ENCODE data around the gene PREX1. TPM values are rescaled to one million over a fixed set of nuclear protein-coding genes. Genes with fewer than 3 reads are reported as not detected.

PREX1 gene
- total and polyA plus RNA-seq, 2 experiments from 2014 or later: 2.4 to 10.3 TPM

DNA sequence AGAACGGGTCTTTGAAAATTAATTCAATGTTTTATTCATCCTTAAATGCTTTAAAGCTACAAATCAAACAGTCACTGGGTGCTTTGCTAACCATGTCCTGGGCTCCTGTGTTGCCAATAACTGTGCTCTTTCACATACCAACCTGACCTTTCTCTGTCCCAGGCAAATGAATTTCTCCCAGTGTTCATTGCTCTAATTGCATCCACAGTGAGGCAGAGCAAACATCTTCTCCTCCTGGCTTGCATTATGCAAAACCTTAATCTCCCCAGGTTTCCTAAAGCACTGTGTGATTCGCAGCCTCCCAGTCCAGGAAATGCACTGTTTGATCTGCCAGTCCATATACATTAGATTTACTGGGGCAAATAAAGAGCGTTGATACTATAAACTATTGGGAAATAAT, 219.0 kb downstream of the PREX1 start:
- H3K36me3 Mint-ChIP-seq (ENCODE audit: low read depth): no peaks in the 10 kb centered on the region; the same call in 2 of the 3 replicates
- Histone ChIP-seq H3F3A (replicated peaks; ENCODE audit: low read depth) (no peaks in the 10 kb centered on the region), H4K20me1 (replicated peaks; ENCODE audit: insufficient read depth) (no peaks in the 10 kb centered on the region), H3K9me2 (ENCODE audit: insufficient read depth) (no peaks in the 10 kb centered on the region), H3K4me2 (no peak overlapping the region), H3K4me3 (no peak overlapping the region), H3K36me3 (ENCODE audit: insufficient read depth) (no peaks in the 10 kb centered on the region), H3K79me2 (replicated peaks; ENCODE audit: insufficient read depth) (no peaks in the 10 kb centered on the region), H3K27me3 (ENCODE audit: insufficient read depth) (no peaks in the 10 kb centered on the region), H3K27ac (ENCODE audit: low read depth) (no peak overlapping the region), H3K4me1 (ENCODE audit: insufficient read depth) (no peaks in the 10 kb centered on the region), H2AFZ (no peak overlapping the region)
- TF ChIP-seq, protein P1, sequence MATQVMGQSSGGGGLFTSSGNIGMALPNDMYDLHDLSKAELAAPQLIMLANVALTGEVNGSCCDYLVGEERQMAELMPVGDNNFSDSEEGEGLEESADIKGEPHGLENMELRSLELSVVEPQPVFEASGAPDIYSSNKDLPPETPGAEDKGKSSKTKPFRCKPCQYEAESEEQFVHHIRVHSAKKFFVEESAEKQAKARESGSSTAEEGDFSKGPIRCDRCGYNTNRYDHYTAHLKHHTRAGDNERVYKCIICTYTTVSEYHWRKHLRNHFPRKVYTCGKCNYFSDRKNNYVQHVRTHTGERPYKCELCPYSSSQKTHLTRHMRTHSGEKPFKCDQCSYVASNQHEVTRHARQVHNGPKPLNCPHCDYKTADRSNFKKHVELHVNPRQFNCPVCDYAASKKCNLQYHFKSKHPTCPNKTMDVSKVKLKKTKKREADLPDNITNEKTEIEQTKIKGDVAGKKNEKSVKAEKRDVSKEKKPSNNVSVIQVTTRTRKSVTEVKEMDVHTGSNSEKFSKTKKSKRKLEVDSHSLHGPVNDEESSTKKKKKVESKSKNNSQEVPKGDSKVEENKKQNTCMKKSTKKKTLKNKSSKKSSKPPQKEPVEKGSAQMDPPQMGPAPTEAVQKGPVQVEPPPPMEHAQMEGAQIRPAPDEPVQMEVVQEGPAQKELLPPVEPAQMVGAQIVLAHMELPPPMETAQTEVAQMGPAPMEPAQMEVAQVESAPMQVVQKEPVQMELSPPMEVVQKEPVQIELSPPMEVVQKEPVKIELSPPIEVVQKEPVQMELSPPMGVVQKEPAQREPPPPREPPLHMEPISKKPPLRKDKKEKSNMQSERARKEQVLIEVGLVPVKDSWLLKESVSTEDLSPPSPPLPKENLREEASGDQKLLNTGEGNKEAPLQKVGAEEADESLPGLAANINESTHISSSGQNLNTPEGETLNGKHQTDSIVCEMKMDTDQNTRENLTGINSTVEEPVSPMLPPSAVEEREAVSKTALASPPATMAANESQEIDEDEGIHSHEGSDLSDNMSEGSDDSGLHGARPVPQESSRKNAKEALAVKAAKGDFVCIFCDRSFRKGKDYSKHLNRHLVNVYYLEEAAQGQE (IDR thresholded peaks at IDR 0.05; ENCODE audit: unreplicated experiment): no peak
- TF ChIP-seq, protein P2, sequence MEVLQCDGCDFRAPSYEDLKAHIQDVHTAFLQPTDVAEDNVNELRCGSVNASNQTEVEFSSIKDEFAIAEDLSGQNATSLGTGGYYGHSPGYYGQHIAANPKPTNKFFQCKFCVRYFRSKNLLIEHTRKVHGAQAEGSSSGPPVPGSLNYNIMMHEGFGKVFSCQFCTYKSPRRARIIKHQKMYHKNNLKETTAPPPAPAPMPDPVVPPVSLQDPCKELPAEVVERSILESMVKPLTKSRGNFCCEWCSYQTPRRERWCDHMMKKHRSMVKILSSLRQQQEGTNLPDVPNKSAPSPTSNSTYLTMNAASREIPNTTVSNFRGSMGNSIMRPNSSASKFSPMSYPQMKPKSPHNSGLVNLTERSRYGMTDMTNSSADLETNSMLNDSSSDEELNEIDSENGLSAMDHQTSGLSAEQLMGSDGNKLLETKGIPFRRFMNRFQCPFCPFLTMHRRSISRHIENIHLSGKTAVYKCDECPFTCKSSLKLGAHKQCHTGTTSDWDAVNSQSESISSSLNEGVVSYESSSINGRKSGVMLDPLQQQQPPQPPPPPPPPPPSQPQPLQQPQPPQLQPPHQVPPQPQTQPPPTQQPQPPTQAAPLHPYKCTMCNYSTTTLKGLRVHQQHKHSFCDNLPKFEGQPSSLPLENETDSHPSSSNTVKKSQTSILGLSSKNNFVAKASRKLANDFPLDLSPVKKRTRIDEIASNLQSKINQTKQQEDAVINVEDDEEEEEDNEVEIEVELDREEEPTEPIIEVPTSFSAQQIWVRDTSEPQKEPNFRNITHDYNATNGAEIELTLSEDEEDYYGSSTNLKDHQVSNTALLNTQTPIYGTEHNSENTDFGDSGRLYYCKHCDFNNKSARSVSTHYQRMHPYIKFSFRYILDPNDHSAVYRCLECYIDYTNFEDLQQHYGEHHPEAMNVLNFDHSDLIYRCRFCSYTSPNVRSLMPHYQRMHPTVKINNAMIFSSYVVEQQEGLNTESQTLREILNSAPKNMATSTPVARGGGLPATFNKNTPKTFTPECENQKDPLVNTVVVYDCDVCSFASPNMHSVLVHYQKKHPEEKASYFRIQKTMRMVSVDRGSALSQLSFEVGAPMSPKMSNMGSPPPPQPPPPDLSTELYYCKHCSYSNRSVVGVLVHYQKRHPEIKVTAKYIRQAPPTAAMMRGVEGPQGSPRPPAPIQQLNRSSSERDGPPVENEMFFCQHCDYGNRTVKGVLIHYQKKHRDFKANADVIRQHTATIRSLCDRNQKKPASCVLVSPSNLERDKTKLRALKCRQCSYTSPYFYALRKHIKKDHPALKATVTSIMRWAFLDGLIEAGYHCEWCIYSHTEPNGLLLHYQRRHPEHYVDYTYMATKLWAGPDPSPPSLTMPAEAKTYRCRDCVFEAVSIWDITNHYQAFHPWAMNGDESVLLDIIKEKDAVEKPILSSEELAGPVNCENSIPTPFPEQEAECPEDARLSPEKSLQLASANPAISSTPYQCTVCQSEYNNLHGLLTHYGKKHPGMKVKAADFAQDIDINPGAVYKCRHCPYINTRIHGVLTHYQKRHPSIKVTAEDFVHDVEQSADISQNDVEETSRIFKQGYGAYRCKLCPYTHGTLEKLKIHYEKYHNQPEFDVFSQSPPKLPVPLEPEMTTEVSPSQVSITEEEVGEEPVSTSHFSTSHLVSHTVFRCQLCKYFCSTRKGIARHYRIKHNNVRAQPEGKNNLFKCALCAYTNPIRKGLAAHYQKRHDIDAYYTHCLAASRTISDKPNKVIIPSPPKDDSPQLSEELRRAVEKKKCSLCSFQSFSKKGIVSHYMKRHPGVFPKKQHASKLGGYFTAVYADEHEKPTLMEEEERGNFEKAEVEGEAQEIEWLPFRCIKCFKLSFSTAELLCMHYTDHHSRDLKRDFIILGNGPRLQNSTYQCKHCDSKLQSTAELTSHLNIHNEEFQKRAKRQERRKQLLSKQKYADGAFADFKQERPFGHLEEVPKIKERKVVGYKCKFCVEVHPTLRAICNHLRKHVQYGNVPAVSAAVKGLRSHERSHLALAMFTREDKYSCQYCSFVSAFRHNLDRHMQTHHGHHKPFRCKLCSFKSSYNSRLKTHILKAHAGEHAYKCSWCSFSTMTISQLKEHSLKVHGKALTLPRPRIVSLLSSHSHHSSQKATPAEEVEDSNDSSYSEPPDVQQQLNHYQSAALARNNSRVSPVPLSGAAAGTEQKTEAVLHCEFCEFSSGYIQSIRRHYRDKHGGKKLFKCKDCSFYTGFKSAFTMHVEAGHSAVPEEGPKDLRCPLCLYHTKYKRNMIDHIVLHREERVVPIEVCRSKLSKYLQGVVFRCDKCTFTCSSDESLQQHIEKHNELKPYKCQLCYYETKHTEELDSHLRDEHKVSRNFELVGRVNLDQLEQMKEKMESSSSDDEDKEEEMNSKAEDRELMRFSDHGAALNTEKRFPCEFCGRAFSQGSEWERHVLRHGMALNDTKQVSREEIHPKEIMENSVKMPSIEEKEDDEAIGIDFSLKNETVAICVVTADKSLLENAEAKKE (CRISPR knock-in tag; IDR thresholded peaks at IDR 0.05): no peak
- H3K9me3 Mint-ChIP-seq: no peaks in the 10 kb centered on the region
- H3K4me1 Mint-ChIP-seq: peaks cover 14% of the 10 kb centered on the region
- H3K27me3 Mint-ChIP-seq (ENCODE audit: insufficient read depth, low read depth, poor library complexity): peaks cover under 1% of the 10 kb centered on the region
- no peak for ATAC-seq
- no peak overlapping the region for H3K27ac Mint-ChIP-seq
- DNase-seq (ENCODE audit: low spot score): no peak
- no peak overlapping the region for H3K4me3 Mint-ChIP-seq
